Endothelial cell (in vitro differentiated cells): ENCODE data around the gene KTI12. TPM values are rescaled to one million over a fixed set of nuclear protein-coding genes. Genes with fewer than 3 reads are reported as not detected.
A peak's percentile ranks its signal among the peaks of the same experiment; 100 is the strongest.
"Not testable (repeated sequence)": the region's sequence is repeated elsewhere in the genome, so short reads cannot be mapped to it uniquely, and the experiment has no call there.

Experiments
- DNase-seq: peaks from one replicate; pipeline ENCODE4 v3.0.0; 2021; ENCODE audit warnings: low spot score
- H3K27ac Mint-ChIP-seq: one replicate; pipeline ENCODE4 v1.8.0; 2021; ENCODE audit warnings: mixed read lengths, inconsistent platforms; ENCODE audit not compliant: unreplicated experiment
- H3K27me3 Mint-ChIP-seq: one replicate; pipeline ENCODE4 v1.8.0; 2021; ENCODE audit warnings: mild to moderate bottlenecking, moderate library complexity, mixed read lengths, inconsistent platforms; ENCODE audit not compliant: unreplicated experiment
- H3K36me3 Mint-ChIP-seq: one replicate; pipeline ENCODE4 v1.8.0; 2021; ENCODE audit warnings: mild to moderate bottlenecking, low read depth, mixed read lengths, inconsistent platforms; ENCODE audit not compliant: unreplicated experiment
- H3K4me1 Mint-ChIP-seq: one replicate; pipeline ENCODE4 v1.8.0; 2021; ENCODE audit warnings: mild to moderate bottlenecking, mixed read lengths, inconsistent platforms; ENCODE audit not compliant: unreplicated experiment
- H3K4me3 Mint-ChIP-seq: one replicate; pipeline ENCODE4 v1.8.0; 2021; ENCODE audit warnings: mild to moderate bottlenecking, mixed read lengths, inconsistent platforms; ENCODE audit not compliant: unreplicated experiment
- H3K9me3 Mint-ChIP-seq: one replicate; pipeline ENCODE4 v1.8.0; 2021; ENCODE audit warnings: mixed read lengths, inconsistent platforms; ENCODE audit not compliant: unreplicated experiment
- total RNA-seq: library from RNA; stranded (reverse); fragmentation: NEBNext Ultra II Directional; extraction: Animal tissue kit (Norgen Biotek cat#: 25700); gene quantifications from one replicate; pipeline ENCODE4 v1.2.1, GENCODE V29; 2021; ENCODE audit not compliant: unreplicated experiment
- TF ChIP-seq, protein P1 (sequence below): fragments of 200-600 bp; sonication (generic); IDR thresholded peaks from one replicate; pipeline ENCODE4 v1.5.0; 2021; ENCODE audit warnings: antibody characterized with exemption; ENCODE audit not compliant: unreplicated experiment

The KTI12 gene
- total RNA-seq, 1 donor from 2014 or later = 8.4 TPM

DNA sequence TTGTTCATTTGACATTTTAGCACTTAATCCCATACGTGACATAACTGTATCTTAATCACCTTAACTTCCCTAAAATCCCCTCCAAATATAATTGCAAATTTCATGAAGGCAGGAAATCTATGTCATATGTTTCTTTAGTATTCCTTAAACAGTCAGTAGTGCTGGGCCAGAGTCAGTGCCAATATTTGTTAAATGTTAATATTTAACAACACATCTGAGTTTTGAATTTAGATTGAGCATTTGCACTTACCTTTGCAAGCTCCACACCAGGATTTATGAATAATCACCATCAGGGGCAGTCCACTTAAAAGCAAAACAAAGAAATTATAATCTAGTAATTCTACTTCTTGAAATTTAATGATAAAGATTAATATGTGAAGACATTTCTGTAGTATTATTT lies 5.3 kb downstream of the KTI12 start:
- Mint-ChIP-seq H3K4me1 (peaks cover 20% of the 10 kb centered on the region), H3K27me3 (peaks cover 2% of the 10 kb centered on the region), H3K4me3 (no peak overlapping the region), H3K9me3 (no peaks in the 10 kb centered on the region), H3K27ac (no peak overlapping the region), H3K36me3 (peaks cover 12% of the 10 kb centered on the region)
- TF ChIP-seq, protein P1, sequence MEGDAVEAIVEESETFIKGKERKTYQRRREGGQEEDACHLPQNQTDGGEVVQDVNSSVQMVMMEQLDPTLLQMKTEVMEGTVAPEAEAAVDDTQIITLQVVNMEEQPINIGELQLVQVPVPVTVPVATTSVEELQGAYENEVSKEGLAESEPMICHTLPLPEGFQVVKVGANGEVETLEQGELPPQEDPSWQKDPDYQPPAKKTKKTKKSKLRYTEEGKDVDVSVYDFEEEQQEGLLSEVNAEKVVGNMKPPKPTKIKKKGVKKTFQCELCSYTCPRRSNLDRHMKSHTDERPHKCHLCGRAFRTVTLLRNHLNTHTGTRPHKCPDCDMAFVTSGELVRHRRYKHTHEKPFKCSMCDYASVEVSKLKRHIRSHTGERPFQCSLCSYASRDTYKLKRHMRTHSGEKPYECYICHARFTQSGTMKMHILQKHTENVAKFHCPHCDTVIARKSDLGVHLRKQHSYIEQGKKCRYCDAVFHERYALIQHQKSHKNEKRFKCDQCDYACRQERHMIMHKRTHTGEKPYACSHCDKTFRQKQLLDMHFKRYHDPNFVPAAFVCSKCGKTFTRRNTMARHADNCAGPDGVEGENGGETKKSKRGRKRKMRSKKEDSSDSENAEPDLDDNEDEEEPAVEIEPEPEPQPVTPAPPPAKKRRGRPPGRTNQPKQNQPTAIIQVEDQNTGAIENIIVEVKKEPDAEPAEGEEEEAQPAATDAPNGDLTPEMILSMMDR = no peak
- no peak for DNase-seq

DNA sequence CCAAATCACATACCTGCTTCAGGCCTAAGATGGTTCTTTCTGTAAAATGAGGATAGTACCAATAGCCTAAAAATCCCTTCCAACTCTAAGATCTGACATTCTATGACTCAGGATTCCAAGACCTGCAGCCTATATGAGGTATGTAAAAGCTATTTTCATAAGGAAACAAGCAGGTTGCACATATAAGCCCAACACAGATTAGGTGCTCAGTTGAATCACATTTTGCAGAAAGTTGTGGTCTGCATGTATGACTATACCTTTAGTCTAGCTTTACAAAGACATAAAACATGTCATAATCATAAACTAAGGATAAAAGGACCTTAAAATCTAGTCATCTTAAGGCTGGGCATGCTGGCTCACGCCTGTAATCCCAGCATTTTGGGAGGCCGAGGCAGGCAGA lies 7.3 kb downstream of the KTI12 start:
- Mint-ChIP-seq H3K9me3 (no peaks in the 10 kb centered on the region), H3K27me3 (peaks cover 2% of the 10 kb centered on the region), H3K36me3 (peaks cover 21% of the 10 kb centered on the region), H3K27ac (no peak overlapping the region), H3K4me1 (peaks cover 26% of the 10 kb centered on the region), H3K4me3 (no peak overlapping the region)
- DNase-seq = no peak
- TF ChIP-seq, protein P1 = no peak

DNA sequence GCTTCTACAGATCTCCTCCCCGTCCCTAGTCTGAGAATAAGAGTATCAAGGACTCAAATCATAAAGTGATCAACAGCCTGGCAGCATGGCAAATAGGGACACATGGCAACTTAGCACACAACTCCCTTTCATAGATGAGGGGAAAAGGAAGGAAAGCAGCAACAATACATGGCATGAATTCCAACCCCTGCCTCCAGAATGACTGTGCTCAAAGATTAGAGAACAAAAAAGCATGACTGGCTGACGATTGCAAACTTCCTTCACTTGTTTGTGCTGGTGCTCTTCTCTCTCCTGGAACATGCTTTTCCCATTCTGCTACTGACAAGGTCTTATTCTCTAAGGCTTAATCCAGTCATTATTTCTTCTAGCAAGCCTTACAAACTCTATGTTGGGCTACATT lies 11.5 kb downstream of the KTI12 start:
- DNase-seq = no peak
- Mint-ChIP-seq H3K4me1 (peaks cover 29% of the 10 kb centered on the region), H3K27ac (peak overlapping the region; percentile 95), H3K36me3 (peaks cover 21% of the 10 kb centered on the region), H3K4me3 (no peak overlapping the region), H3K27me3 (no peaks in the 10 kb centered on the region), H3K9me3 (no peaks in the 10 kb centered on the region)
- TF ChIP-seq, protein P1 = no peak

DNA sequence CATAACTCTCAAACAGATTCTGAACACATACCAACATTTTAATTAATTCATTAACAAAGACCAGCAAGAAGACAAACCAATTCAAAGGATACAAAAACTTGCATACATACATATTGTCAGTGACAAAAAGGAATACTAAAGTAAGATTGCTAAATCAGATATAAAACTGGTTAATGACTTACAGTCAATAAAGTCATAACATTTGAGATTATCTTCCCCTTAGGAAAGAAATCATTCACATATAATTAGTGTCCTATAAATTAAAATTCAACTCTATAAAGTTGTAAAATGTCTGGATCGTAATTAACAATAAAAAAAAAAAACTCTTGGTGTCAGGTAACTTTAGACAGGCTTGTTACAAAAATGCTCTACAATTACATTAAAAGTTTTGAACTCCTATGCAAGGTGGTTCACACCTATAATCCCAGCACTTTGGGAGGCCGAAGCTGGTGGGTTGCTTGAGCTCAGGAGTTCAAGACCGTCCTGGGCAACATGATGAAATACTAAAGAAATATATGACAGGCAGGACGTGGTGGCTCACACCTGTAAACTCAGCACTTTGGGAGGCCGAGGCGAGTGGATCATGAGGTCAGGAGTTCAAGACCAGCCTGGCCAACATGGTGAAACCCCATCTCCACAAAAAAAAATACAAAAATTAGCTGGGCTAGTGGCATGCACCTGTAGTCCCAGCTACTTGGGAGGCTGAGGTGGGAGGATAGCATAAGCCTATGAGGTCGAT lies 25.4 kb downstream of the KTI12 start:
- Mint-ChIP-seq H3K9me3 (no peaks in the 10 kb centered on the region), H3K4me3 (no peak overlapping the region), H3K4me1 (peaks cover 2% of the 10 kb centered on the region), H3K36me3 (no peaks in the 10 kb centered on the region), H3K27ac (no peak overlapping the region), H3K27me3 (peaks cover 1% of the 10 kb centered on the region)
- no peak for DNase-seq
- TF ChIP-seq, protein P1 = no peak

DNA sequence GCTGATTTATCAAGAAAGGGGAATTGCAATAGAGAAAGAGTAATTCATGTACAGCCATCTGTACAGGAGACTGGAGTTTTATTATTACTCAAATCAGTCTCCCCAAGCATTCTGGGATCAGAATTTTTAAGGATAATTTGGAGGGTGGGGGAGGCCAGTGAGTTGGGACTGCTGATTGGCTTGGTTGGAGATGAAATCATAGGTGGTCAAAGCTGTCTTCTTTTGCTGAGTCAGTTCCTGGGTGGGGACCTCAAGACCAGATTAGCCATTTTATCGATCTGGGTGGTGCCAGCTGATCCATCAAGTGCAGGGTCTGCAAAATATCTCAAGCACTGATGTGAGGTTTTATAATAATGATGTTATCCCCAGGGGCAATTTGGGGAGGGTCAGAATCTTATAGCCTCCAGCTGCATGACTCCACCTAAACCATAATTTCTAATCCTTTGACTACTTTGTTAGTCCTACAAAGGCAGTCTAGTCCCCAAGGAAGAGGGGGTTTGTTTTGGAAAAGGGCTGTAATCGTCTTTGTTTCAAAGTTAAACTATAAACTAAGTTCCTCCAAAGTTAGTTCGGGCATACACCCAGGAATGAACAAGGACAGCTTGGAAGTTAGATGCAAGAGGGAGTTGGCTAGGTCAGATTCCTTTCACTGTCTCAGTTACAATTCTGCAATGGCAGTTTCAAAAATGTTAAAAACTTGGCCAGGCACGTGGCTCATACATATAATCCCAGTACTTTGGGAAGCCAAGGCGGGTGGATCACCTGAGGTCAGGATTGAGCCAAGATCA lies 26.2 kb downstream of the KTI12 start:
- Mint-ChIP-seq H3K4me1 (peaks cover 2% of the 10 kb centered on the region), H3K9me3 (no peaks in the 10 kb centered on the region), H3K27ac (no peak overlapping the region), H3K27me3 (peaks cover 1% of the 10 kb centered on the region), H3K4me3 (no peak overlapping the region), H3K36me3 (no peaks in the 10 kb centered on the region)
- DNase-seq = no peak
- TF ChIP-seq, protein P1 = no peak

DNA sequence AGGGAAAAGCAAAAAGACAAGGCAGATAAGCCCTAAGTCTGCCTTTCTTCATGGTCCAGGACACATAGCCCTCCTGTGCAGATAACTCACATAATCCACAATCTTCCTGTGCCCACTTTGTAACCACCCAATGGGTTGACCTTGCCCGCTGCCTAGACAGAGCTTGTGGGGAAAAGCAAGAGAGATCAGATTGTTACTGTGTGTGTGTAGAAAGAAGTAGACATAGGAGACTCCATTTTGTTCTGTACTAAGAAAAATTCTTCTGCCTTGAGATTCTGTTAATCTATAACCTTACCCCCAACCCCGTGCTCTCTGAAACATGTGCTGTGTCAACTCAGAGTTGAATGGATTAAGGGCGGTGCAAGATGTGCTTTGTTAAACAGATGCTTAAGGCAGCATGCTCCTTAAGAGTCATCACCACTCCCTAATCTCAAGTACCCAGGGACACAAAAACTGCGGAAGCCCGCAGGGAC lies 27.5 kb downstream of the KTI12 start:
- H3K27me3 Mint-ChIP-seq, H3K9me3 Mint-ChIP-seq, DNase-seq, H3K4me3 Mint-ChIP-seq, H3K36me3 Mint-ChIP-seq, H3K27ac Mint-ChIP-seq, H3K4me1 Mint-ChIP-seq: not testable (repeated sequence)

DNA sequence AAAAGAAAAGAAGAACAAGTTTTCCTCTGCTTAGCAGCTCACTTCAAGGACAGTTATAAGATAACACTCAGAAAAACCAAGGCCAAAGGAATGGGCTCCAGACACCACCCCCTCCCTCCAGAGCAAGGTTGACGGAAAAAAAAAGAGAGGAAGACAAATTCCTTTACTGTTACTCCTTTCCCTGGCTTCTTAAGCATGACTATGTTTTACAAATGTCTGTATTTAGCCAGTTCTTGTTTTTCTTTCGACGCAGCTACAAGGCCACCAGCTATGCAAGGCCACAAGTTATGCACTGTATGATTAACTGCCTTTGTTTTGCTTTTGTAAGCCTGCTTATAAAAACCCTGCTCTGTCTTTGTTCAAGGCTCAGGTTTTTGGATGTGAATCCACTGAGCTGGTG lies 28.1 kb downstream of the KTI12 start:
- not testable (repeated sequence) for H3K36me3 Mint-ChIP-seq, H3K9me3 Mint-ChIP-seq, H3K4me1 Mint-ChIP-seq, H3K4me3 Mint-ChIP-seq, DNase-seq, H3K27me3 Mint-ChIP-seq, H3K27ac Mint-ChIP-seq
